Epithelial cell of esophagus (primary cell): ENCODE data around the gene KCNA1.
"Not testable (repeated sequence)": the region's sequence is repeated elsewhere in the genome, so short reads cannot be mapped to it uniquely, and the experiment has no call there.

Experiments used
- DNase-seq: peaks from one replicate; pipeline ENCODE4 v3.0.0; 2010; ENCODE audit warnings: low read depth
- H3K4me3 ChIP-seq: 2 replicates; pipeline ENCODE4 v1.5.1; 2011; ENCODE audit warnings: mild to moderate bottlenecking, low read length, control low read depth
- CTCF ChIP-seq: IDR thresholded peaks from 2 replicates; pipeline ENCODE4 v1.5.1; 2011; ENCODE audit warnings: low read depth, mild to moderate bottlenecking, low read length, control low read depth, inconsistent platforms; ENCODE audit not compliant: insufficient read depth; ENCODE audit errors: missing control alignments

The KCNA1 gene

GRCh38 chr12:4870423-4870822 is 39.3 kb upstream of the KCNA1 start:
- no peak overlapping the region for H3K4me3 ChIP-seq
- no peak for TF ChIP-seq CTCF
- DNase-seq, result no peak

- no peak for TF ChIP-seq CTCF
- H3K4me3 ChIP-seq, result no peak overlapping the region
- no peak for DNase-seq
Observed at GRCh38 chr12:4871514-4871913, 38.2 kb upstream of the KCNA1 start.

- DNase-seq, result no peak
- no peak for TF ChIP-seq CTCF
- H3K4me3 ChIP-seq, result no peak overlapping the region
Observed at GRCh38 chr12:4873947-4874346, 35.8 kb upstream of the KCNA1 start.

GRCh38 chr12:4874671-4875070 is 35.0 kb upstream of the KCNA1 start:
- no peak for DNase-seq
- H3K4me3 ChIP-seq, result no peak overlapping the region
- no peak for TF ChIP-seq CTCF

GRCh38 chr12:4879481-4879880 is 30.2 kb upstream of the KCNA1 start:
- not testable (repeated sequence) for DNase-seq, H3K4me3 ChIP-seq

GRCh38 chr12:4881266-4882064 is 28.2 kb upstream of the KCNA1 start:
- DNase-seq, result no peak
- TF ChIP-seq CTCF, result no peak
- H3K4me3 ChIP-seq, result no peak overlapping the region

- no peak for TF ChIP-seq CTCF
- H3K4me3 ChIP-seq, result no peak overlapping the region
- DNase-seq, result no peak
Observed at GRCh38 chr12:4891866-4892265, 17.8 kb upstream of the KCNA1 start.
